B cell (primary cell): ENCODE data around the gene REEP6. TPM values are rescaled to one million over a fixed set of nuclear protein-coding genes. Genes with fewer than 3 reads are reported as not detected.

Experiments used
- ATAC-seq: fragments of 200-7000 bp; cut with Tn5 transposase; one replicate; pipeline ENCODE4 v1.10.0; 2021; ENCODE audit warnings: low read depth, mild to moderate bottlenecking, moderate number of reproducible peaks, moderate library complexity
- CTCF ChIA-PET: fragments of 350-600 bp; sonication (Branson Sonifier 250); formaldehyde crosslinking; loops from one replicate; lab custom pipeline; 2021; ENCODE audit warnings: antibody characterized with exemption, inconsistent platforms; lab: Charles Lee
- POLR2A ChIA-PET: fragments of 350-600 bp; sonication (Branson Sonifier 250); formaldehyde crosslinking; loops from one replicate; lab custom pipeline; 2021; ENCODE audit warnings: antibody characterized with exemption; lab: Charles Lee
- DNase-seq: peaks from one replicate; pipeline ENCODE4 v3.0.0; 2013
- H2AFZ ChIP-seq: 2 replicates; pipeline ENCODE4 v1.6.1; 2012; ENCODE audit warnings: mild to moderate bottlenecking, low read depth, low read length; ENCODE audit not compliant: insufficient read depth, poor library complexity, severe bottlenecking
- H3K27ac ChIP-seq, 2 donors: 1 replicate in 1 of 2; 2 replicates in 1 of 2; pipeline ENCODE4 v1.5.1; 2012 to 2013; ENCODE audit warnings: low read length in 2 of 2, mild to moderate bottlenecking in 2 of 2, moderate library complexity in 1 of 2
- H3K27me3 ChIP-seq, 4 experiments: fragments of 200-600 bp in 1 of 4; sonication (generic) in 1 of 4; replicated peaks in 1 of 4; 1 replicate in 2 of 4; 2 replicates in 2 of 4; pipeline versions ENCODE4 v1.6.1 to v1.7.0; 2013 to 2016; ENCODE audit warnings: low read length in 3 of 4, mild to moderate bottlenecking in 2 of 4, mixed read lengths in 1 of 4, moderate library complexity in 1 of 4; ENCODE audit not compliant: insufficient read depth in 4 of 4, control insufficient read depth in 3 of 4; ENCODE audit errors: control extremely low read depth in 1 of 4
- H3K36me3 ChIP-seq, 2 experiments: replicated peaks in 1 of 2; 1 replicate in 1 of 2; 2 replicates in 1 of 2; pipeline versions ENCODE4 v1.6.1 to v1.7.1; 2013; ENCODE audit warnings: low read length in 1 of 2; ENCODE audit not compliant: insufficient read depth in 2 of 2, control insufficient read depth in 1 of 2; ENCODE audit errors: control extremely low read depth in 1 of 2, extremely low read depth in 1 of 2
- H3K4me1 ChIP-seq, 2 donors: fragments of 200-600 bp in 1 of 2; sonication (generic) in 1 of 2; 1 replicate in 1 of 2; 2 replicates in 1 of 2; pipeline versions ENCODE4 v1.5.1 to v1.6.1; 2013 to 2017; ENCODE audit warnings: low read length in 2 of 2; ENCODE audit not compliant: control insufficient read depth in 2 of 2, insufficient read depth in 2 of 2
- H3K4me2 ChIP-seq: replicated peaks from 2 replicates; pipeline ENCODE3; 2012; ENCODE audit warnings: mild to moderate bottlenecking, low read depth, low read length; ENCODE audit not compliant: poor library complexity, severe bottlenecking
- H3K4me3 ChIP-seq, 5 experiments: fragments of 200-600 bp in 1 of 5; sonication (generic) in 1 of 5; 1 replicate in 3 of 5; 2 replicates in 2 of 5; pipeline versions ENCODE4 v1.5.1 to v1.7.0; 2011 to 2016; ENCODE audit warnings: low read length in 4 of 5, mild to moderate bottlenecking in 4 of 5, low read depth in 2 of 5, control low read depth in 1 of 5, moderate library complexity in 1 of 5; ENCODE audit not compliant: insufficient read depth in 1 of 5; ENCODE audit errors: control extremely low read depth in 1 of 5, extremely low read depth in 1 of 5
- H3K79me2 ChIP-seq: fragments of 200-600 bp; sonication (generic); one replicate; pipeline ENCODE4 v1.6.0; 2016; ENCODE audit warnings: low read length; ENCODE audit not compliant: control insufficient read depth, insufficient read depth
- H3K9ac ChIP-seq: fragments of 200-600 bp; sonication (generic); 2 replicates; pipeline ENCODE4 v1.6.1; 2017; ENCODE audit warnings: mild to moderate bottlenecking, low read length, moderate library complexity
- H3K9me3 ChIP-seq, 3 donors: one replicate each; pipeline versions ENCODE4 v1.6.1 to v1.7.1; 2013; ENCODE audit warnings: low read length in 2 of 3; ENCODE audit not compliant: control insufficient read depth in 2 of 3, insufficient read depth in 1 of 3; ENCODE audit errors: control extremely low read depth in 1 of 3
- H4K20me1 ChIP-seq: 2 replicates; pipeline ENCODE4 v1.6.0; 2012; ENCODE audit warnings: mild to moderate bottlenecking, low read length; ENCODE audit not compliant: insufficient read depth, control insufficient read depth, poor library complexity, severe bottlenecking
- H3K27ac Mint-ChIP-seq: one replicate; pipeline ENCODE4 v1.8.0; 2021; ENCODE audit warnings: mixed read lengths
- H3K27me3 Mint-ChIP-seq: one replicate; pipeline ENCODE4 v1.8.0; 2021; ENCODE audit warnings: mixed read lengths
- H3K4me1 Mint-ChIP-seq: one replicate; pipeline ENCODE4 v1.8.0; 2021; ENCODE audit warnings: mixed read lengths
- H3K4me3 Mint-ChIP-seq: one replicate; pipeline ENCODE4 v1.8.0; 2021; ENCODE audit warnings: mixed read lengths
- H3K9me3 Mint-ChIP-seq: one replicate; pipeline ENCODE4 v1.8.0; 2022; ENCODE audit warnings: mixed read lengths; ENCODE audit not compliant: insufficient read depth
- EZH2 ChIP-seq: IDR thresholded peaks from 2 replicates; pipeline ENCODE4 v1.6.1; 2012; ENCODE audit warnings: borderline replicate concordance, low read depth, mild to moderate bottlenecking, moderate library complexity, low read length; ENCODE audit not compliant: insufficient read depth, poor library complexity, severe bottlenecking
- WGBS: methylation state at CpG from one replicate; pipeline ENCODE4 v1.1.5; 2013; ENCODE audit warnings: missing lambda C conversion rate; ENCODE audit not compliant: insufficient coverage; 5-methylcytosine and 5-hydroxymethylcytosine counted together
- intact Hi-C: fragments of 100-400 bp; cut with micrococcal nuclease; formaldehyde crosslinking; loops from one replicate; pipeline ENCODE4 v1.10.0; 2022
- polyA plus RNA-seq: library from polyadenylated mRNA; depleted of rRNA; stranded (reverse); fragments of >200 nt; gene quantifications from 2 replicates; pipeline ENCODE4 v1.2.3, GENCODE V29; 2012
- total RNA-seq, 2 donors: library from RNA; stranded (reverse); fragments of 120-200 nt in 1 of 2; gene quantifications; 1 replicate in 1 of 2; 2 replicates in 1 of 2; pipeline versions ENCODE4 v1.2.3 to v1.2.4, GENCODE V29; 2013 to 2022
- TF ChIP-seq, protein P1 (sequence below): fragments of 200-600 bp; IDR thresholded peaks from one replicate; pipeline ENCODE4 v1.8.0; 2022; ENCODE audit warnings: antibody characterized with exemption, mild to moderate bottlenecking

The REEP6 gene
- total and polyA plus RNA-seq, 2 donors (not counting 1 experiment from before 2014, with no cell fraction given), result 0.64 to 1.1 TPM

DNA sequence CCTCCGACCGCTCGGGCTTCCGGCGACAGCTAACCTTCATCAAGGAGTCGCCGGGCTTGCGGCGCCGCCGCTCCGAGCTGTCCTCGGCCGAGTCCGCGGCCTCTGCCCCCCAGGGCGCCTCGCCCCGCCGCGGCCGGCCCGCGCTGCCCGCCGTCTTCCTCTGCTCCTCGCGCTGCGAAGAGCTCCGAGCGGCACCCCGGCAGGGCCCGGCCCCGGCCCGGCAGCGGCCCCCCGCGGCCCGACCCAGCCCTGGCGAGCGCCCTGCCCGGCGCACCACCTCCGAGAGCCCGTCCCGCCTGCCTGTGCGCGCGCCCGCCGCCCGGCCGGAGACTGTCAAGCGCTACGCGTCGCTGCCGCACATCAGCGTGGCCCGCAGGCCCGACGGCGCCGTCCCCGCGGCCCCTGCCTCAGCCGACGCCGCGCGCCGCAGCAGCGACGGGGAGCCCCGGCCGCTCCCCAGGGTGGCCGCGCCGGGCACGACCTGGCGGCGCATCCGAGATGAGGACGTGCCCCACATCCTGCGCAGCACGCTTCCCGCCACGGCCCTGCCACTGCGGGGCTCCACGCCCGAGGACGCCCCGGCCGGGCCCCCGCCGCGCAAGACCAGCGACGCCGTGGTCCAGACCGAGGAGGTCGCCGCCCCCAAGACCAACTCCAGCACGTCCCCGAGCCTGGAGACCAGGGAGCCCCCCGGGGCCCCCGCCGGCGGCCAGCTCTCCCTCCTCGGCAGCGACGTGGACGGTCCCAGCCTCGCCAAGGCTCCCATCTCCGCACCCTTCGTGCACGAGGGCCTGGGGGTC lies 21.5 kb upstream of the REEP6 start:
- Histone ChIP-seq H3K79me2 (peaks cover 15% of the 10 kb centered on the region), H3K4me3 (peak overlapping the region in 3 of 5 experiments; percentile 51 to 55 (median 55)), H2AFZ (no peak overlapping the region), H3K4me1 (peaks cover 55 to 68% of the 10 kb centered on the region in 2 donors), H3K27me3 (peaks cover 0 to 62% (median 18%) of the 10 kb centered on the region in 4 experiments), H3K9me3 (peaks cover 0 to 9% (median 0%) of the 10 kb centered on the region in 3 donors), H3K4me2 (peak overlapping the region; percentile 98), H3K9ac (peak overlapping the region; percentile 66), H3K27ac (no peak overlapping the region), H3K36me3 (no peaks in the 10 kb centered on the region), H4K20me1 (peaks cover 89% of the 10 kb centered on the region)
- 1% methylated on average over 117 of the region's 117 CpGs for WGBS
- Mint-ChIP-seq H3K4me3 (peak overlapping the region; percentile 80), H3K4me1 (peaks cover 20% of the 10 kb centered on the region), H3K27ac (no peak overlapping the region), H3K9me3 (no peaks in the 10 kb centered on the region), H3K27me3 (peaks cover 3% of the 10 kb centered on the region)
- intact Hi-C loops, result loop anchor here (2.0 kb wide), 1 partner anchor 21 kb away; the partner anchor contains the start of genes PCSK4 and REEP6
- ATAC-seq (peak; percentile 3), DNase-seq (peak; percentile 64)
- ChIA-PET POLR2A (interaction anchor here (1.2 kb wide), 1 partner anchor 20 kb away, joined by 3 read pairs; no protein-coding TSS in a partner anchor), CTCF (interaction anchor here (0.8 to 2.3 kb wide), 3 partner anchors 15 to 203 kb away, joined by 3 to 11 read pairs (median 3); no protein-coding TSS in a partner anchor)
- TF ChIP-seq EZH2, result no peak
- TF ChIP-seq, protein P1, sequence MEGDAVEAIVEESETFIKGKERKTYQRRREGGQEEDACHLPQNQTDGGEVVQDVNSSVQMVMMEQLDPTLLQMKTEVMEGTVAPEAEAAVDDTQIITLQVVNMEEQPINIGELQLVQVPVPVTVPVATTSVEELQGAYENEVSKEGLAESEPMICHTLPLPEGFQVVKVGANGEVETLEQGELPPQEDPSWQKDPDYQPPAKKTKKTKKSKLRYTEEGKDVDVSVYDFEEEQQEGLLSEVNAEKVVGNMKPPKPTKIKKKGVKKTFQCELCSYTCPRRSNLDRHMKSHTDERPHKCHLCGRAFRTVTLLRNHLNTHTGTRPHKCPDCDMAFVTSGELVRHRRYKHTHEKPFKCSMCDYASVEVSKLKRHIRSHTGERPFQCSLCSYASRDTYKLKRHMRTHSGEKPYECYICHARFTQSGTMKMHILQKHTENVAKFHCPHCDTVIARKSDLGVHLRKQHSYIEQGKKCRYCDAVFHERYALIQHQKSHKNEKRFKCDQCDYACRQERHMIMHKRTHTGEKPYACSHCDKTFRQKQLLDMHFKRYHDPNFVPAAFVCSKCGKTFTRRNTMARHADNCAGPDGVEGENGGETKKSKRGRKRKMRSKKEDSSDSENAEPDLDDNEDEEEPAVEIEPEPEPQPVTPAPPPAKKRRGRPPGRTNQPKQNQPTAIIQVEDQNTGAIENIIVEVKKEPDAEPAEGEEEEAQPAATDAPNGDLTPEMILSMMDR, result no peak

DNA sequence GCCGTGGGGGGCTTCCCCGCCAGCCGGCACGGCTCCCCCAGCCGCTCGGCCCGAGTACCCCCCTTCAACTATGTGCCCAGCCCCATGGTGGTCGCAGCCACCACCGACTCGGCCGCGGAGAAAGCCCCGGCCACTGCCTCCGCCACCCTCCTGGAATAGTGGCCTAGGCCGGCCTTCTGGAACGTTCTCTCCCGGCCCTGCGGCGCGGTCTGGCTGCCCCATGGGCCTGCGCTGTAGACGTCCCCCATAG lies 21.0 kb upstream of the REEP6 start:
- Histone ChIP-seq H3K4me3 (peak overlapping the region in 4 of 5 experiments; percentile 32 to 55 (median 53)), H3K36me3 (no peaks in the 10 kb centered on the region), H3K27me3 (peaks cover 0 to 58% (median 18%) of the 10 kb centered on the region in 4 experiments), H3K4me1 (peaks cover 55 to 68% of the 10 kb centered on the region in 2 donors), H3K27ac (no peak overlapping the region), H3K9ac (peak overlapping the region; percentile 66), H3K9me3 (peaks cover 0 to 8% (median 0%) of the 10 kb centered on the region in 3 donors), H3K79me2 (peaks cover 15% of the 10 kb centered on the region), H4K20me1 (peaks cover 93% of the 10 kb centered on the region), H3K4me2 (peak overlapping the region; percentile 98), H2AFZ (peak overlapping the region; percentile 65)
- intact Hi-C loops, result loop anchor here (2.0 kb wide), 1 partner anchor 21 kb away; the partner anchor contains the start of genes PCSK4 and REEP6
- Mint-ChIP-seq H3K9me3 (no peaks in the 10 kb centered on the region), H3K4me3 (peak overlapping the region; percentile 80), H3K4me1 (peaks cover 20% of the 10 kb centered on the region), H3K27me3 (peaks cover 3% of the 10 kb centered on the region), H3K27ac (peak overlapping the region; percentile 63)
- no peak for DNase-seq
- no peak for TF ChIP-seq EZH2
- TF ChIP-seq, protein P1, result no peak
- ChIA-PET CTCF (interaction anchor here (2.3 kb wide), 1 partner anchor 26 kb away, joined by 11 read pairs; no protein-coding TSS in a partner anchor), POLR2A (interaction anchor here (0.8 kb wide), 1 partner anchor 25 kb away, joined by 4 read pairs; no protein-coding TSS in a partner anchor)
- ATAC-seq, result no peak
- 10% methylated on average over 22 of the region's 22 CpGs for WGBS
